Spinal cord (tissue), 10 donors: ENCODE data around the gene FUT3. TPM values are rescaled to one million over a fixed set of nuclear protein-coding genes. Genes with fewer than 3 reads are reported as not detected.

Experiments
- DNase-seq, 6 donors: peaks; one replicate each; pipeline versions ENCODE4 v3.0.0 to v3.0.0-alpha.2; 2013 to 2015; ENCODE audit warnings: low spot score in 6 of 6, low read depth in 4 of 6
- H3K27ac ChIP-seq: one replicate; pipeline ENCODE4 v1.5.1; 2013; ENCODE audit warnings: low read depth, low read length, control low read depth
- H3K27me3 ChIP-seq: one replicate; pipeline ENCODE4 v1.6.1; 2013; ENCODE audit warnings: low read length; ENCODE audit not compliant: control insufficient read depth, insufficient read depth
- H3K36me3 ChIP-seq: one replicate; pipeline ENCODE4 v1.6.1; 2013; ENCODE audit warnings: low read length; ENCODE audit not compliant: control insufficient read depth, insufficient read depth
- H3K4me1 ChIP-seq: one replicate; pipeline ENCODE4 v1.6.1; 2013; ENCODE audit warnings: low read length; ENCODE audit not compliant: control insufficient read depth, insufficient read depth
- H3K4me3 ChIP-seq: one replicate; pipeline ENCODE4 v1.5.1; 2013; ENCODE audit warnings: low read depth, low read length, control low read depth
- H3K9me3 ChIP-seq: one replicate; pipeline ENCODE4 v1.6.1; 2013; ENCODE audit warnings: low read length; ENCODE audit not compliant: control insufficient read depth, insufficient read depth
- WGBS: methylation state at CpG from one replicate; pipeline ENCODE4 v1.1.5; 2013; ENCODE audit warnings: missing lambda C conversion rate; ENCODE audit not compliant: insufficient coverage; 5-methylcytosine and 5-hydroxymethylcytosine counted together
- polyA plus RNA-seq, 2 donors: library from polyadenylated mRNA; unstranded; fragments of 120-200 nt; gene quantifications; one replicate each; pipeline ENCODE4 v1.2.1, GENCODE V29; 2013; ENCODE audit not compliant: insufficient read length in 2 of 2
- total RNA-seq, 2 donors: library from RNA; depleted of rRNA in 1 of 2; stranded (reverse); fragments of 120-200 nt in 1 of 2; fragments of >200 nt in 1 of 2; gene quantifications; one replicate each; pipeline versions ENCODE4 v1.2.3 to v1.2.4, GENCODE V29; 2013 to 2014
- donor health status: healthy.

The FUT3 gene
- total and polyA plus RNA-seq, 4 donors, result 0.26 to 0.32 TPM; not detected in 2

- DNase-seq, result no peak
- peaks cover 23% of the 10 kb centered on the region for H3K4me1 ChIP-seq
- H3K27me3 ChIP-seq, result peaks cover 8% of the 10 kb centered on the region
- no peaks in the 10 kb centered on the region for H3K36me3 ChIP-seq
- no peak overlapping the region for H3K4me3 ChIP-seq
- H3K9me3 ChIP-seq, result no peaks in the 10 kb centered on the region
- no peak overlapping the region for H3K27ac ChIP-seq
- WGBS, result 100% methylated on average over 1 of the region's 8 CpGs
These were observed 53.0 kb downstream of the FUT3 start for GRCh38 chr19:5798244-5798643.

- Histone ChIP-seq H3K27ac (no peak overlapping the region), H3K36me3 (no peaks in the 10 kb centered on the region), H3K4me3 (no peak overlapping the region), H3K9me3 (no peaks in the 10 kb centered on the region), H3K27me3 (no peaks in the 10 kb centered on the region), H3K4me1 (peaks cover 21% of the 10 kb centered on the region)
- 100% methylated on average over 1 of the region's 7 CpGs for WGBS
- no peak for DNase-seq
These were observed 55.8 kb downstream of the FUT3 start for GRCh38 chr19:5795382-5795919.

- WGBS, result 88% methylated on average over 2 of the region's 3 CpGs
- Histone ChIP-seq H3K27ac (no peak overlapping the region), H3K4me3 (no peak overlapping the region), H3K9me3 (no peaks in the 10 kb centered on the region), H3K4me1 (peaks cover 21% of the 10 kb centered on the region), H3K27me3 (no peaks in the 10 kb centered on the region), H3K36me3 (peaks cover 19% of the 10 kb centered on the region)
- no peak for DNase-seq
These were observed 58.1 kb downstream of the FUT3 start for GRCh38 chr19:5793188-5793587.

Other genes starting within 250 kb of the FUT3 start
- 10 to 100 TPM; 36.6 to 49.1 TPM for gene SAFB2, start 228.7 kb downstream of the FUT3 start, total RNA-seq
- 100 to 1,000 TPM in 1 of 2 donors, 10 to 100 TPM in 1; 85.7 to 122 TPM for gene SAFB2, start 228.7 kb downstream of the FUT3 start, polyA plus RNA-seq
- gene SAFB, start 228.4 kb downstream of the FUT3 start, total RNA-seq, result 10 to 100 TPM; 46.2 to 61.4 TPM
- gene SAFB, start 228.4 kb downstream of the FUT3 start, polyA plus RNA-seq, result 100 to 1,000 TPM; 137 to 162 TPM
- gene MICOS13, start 170.9 kb downstream of the FUT3 start, total RNA-seq, result 10 to 100 TPM; 27.2 to 83.1 TPM
- 10 to 100 TPM; 74.5 to 74.8 TPM for gene MICOS13, start 170.9 kb downstream of the FUT3 start, polyA plus RNA-seq
- 10 to 100 TPM; 27.7 to 28.5 TPM for gene HSD11B1L, start 170.4 kb downstream of the FUT3 start, total RNA-seq
- 10 to 100 TPM; 67.1 to 71.1 TPM for gene HSD11B1L, start 170.4 kb downstream of the FUT3 start, polyA plus RNA-seq
- gene RPL36, start 161.2 kb downstream of the FUT3 start, total RNA-seq, result 1,000 to 10,000 TPM in 1 of 2 donors, 100 to 1,000 TPM in 1; 162 to 1,048 TPM
- 100 to 1,000 TPM; 682 to 689 TPM for gene RPL36, start 161.2 kb downstream of the FUT3 start, polyA plus RNA-seq
- gene LONP1, start 131.3 kb downstream of the FUT3 start, total RNA-seq, result 10 to 100 TPM; 29.8 to 45.2 TPM
- 10 to 100 TPM; 72.6 to 79.7 TPM for gene LONP1, start 131.3 kb downstream of the FUT3 start, polyA plus RNA-seq
- 1 to 10 TPM in 1 of 2 donors, not detected in 1; 3.6 TPM for gene CATSPERD, start 130.8 kb downstream of the FUT3 start, total RNA-seq
- 1 to 10 TPM in 1 of 2 donors, under 1 TPM in 1; 0.59 to 2.8 TPM for gene CATSPERD, start 130.8 kb downstream of the FUT3 start, polyA plus RNA-seq
- 1 to 10 TPM in 1 of 2 donors, under 1 TPM in 1; 0.20 to 2.6 TPM for gene PRR22, start 66.7 kb downstream of the FUT3 start, total RNA-seq
- 1 to 10 TPM; 3.9 to 4.1 TPM for gene PRR22, start 66.7 kb downstream of the FUT3 start, polyA plus RNA-seq
- gene DUS3L, start 60.3 kb downstream of the FUT3 start, total RNA-seq, result 10 to 100 TPM in 1 of 2 donors, 1 to 10 TPM in 1; 9.5 to 21.5 TPM
- 10 to 100 TPM; 22.9 to 31.0 TPM for gene DUS3L, start 60.3 kb downstream of the FUT3 start, polyA plus RNA-seq
- gene NRTN, start 46.4 kb downstream of the FUT3 start, total RNA-seq, result under 1 TPM; 0.20 to 0.99 TPM
- under 1 TPM; 0.38 to 0.53 TPM for gene NRTN, start 46.4 kb downstream of the FUT3 start, polyA plus RNA-seq
- gene FUT6, start 11.7 kb downstream of the FUT3 start, total RNA-seq, result not detected
- under 1 TPM in 1 of 2 donors, not detected in 1; 0.21 TPM for gene FUT6, start 11.7 kb downstream of the FUT3 start, polyA plus RNA-seq
- gene FUT5, start 19.1 kb upstream of the FUT3 start, total RNA-seq, result not detected
- not detected for gene FUT5, start 19.1 kb upstream of the FUT3 start, polyA plus RNA-seq
- gene NDUFA11, start 52.3 kb upstream of the FUT3 start, total RNA-seq, result 100 to 1,000 TPM in 1 of 2 donors, 10 to 100 TPM in 1; 63.6 to 304 TPM
- 100 to 1,000 TPM; 254 to 262 TPM for gene NDUFA11, start 52.3 kb upstream of the FUT3 start, polyA plus RNA-seq
- gene VMAC, start 53.4 kb upstream of the FUT3 start, total RNA-seq, result 1 to 10 TPM; 5.3 to 9.8 TPM
- 1 to 10 TPM; 4.7 to 8.5 TPM for gene VMAC, start 53.4 kb upstream of the FUT3 start, polyA plus RNA-seq
- 10 to 100 TPM; 15.3 to 85.3 TPM for gene CAPS, start 62.8 kb upstream of the FUT3 start, total RNA-seq
- gene CAPS, start 62.8 kb upstream of the FUT3 start, polyA plus RNA-seq, result 10 to 100 TPM; 44.6 to 54.2 TPM
- gene RANBP3, start 126.7 kb upstream of the FUT3 start, total RNA-seq, result 10 to 100 TPM; 42.0 to 52.0 TPM
- 10 to 100 TPM; 74.1 to 88.6 TPM for gene RANBP3, start 126.7 kb upstream of the FUT3 start, polyA plus RNA-seq